ENCODE results near the gene OPRL1.

The OPRL1 gene

GRCh38 chr20:64139199-64140060 is 59.5 kb downstream of the OPRL1 start:
- in situ Hi-C loops (cut with HindIII; ENCODE audit: low pct_unique_long_range_greater_than_20kb, low sequenced_read_pairs), result no loop called here
- DNase-seq (ENCODE audit: low read depth in 1 of 2, low spot score in 1 of 2), result no peak
- TF ChIP-seq JUND (IDR thresholded peaks at IDR 0.05; ENCODE audit: low read depth), result no peak

GRCh38 chr20:64140061-64140931 is 60.4 kb downstream of the OPRL1 start:
- TF ChIP-seq JUND (IDR thresholded peaks at IDR 0.05; ENCODE audit: low read depth), result no peak
- DNase-seq (ENCODE audit: low read depth in 1 of 2, low spot score in 1 of 2), result no peak
- in situ Hi-C loops (cut with HindIII; ENCODE audit: low pct_unique_long_range_greater_than_20kb, low sequenced_read_pairs), result no loop called here

- DNase-seq (ENCODE audit: low read depth in 1 of 2, low spot score in 1 of 2), result no peak
- TF ChIP-seq JUND (IDR thresholded peaks at IDR 0.05; ENCODE audit: low read depth), result no peak
- in situ Hi-C loops (cut with HindIII; ENCODE audit: low pct_unique_long_range_greater_than_20kb, low sequenced_read_pairs), result no loop called here
Measured at GRCh38 chr20:64140956-64141355, 61.1 kb downstream of the OPRL1 start.

- no peak for DNase-seq (ENCODE audit: low read depth in 1 of 2, low spot score in 1 of 2)
- in situ Hi-C loops (cut with HindIII; ENCODE audit: low pct_unique_long_range_greater_than_20kb, low sequenced_read_pairs), result no loop called here
- no peak for TF ChIP-seq JUND (IDR thresholded peaks at IDR 0.05; ENCODE audit: low read depth)
Measured at GRCh38 chr20:64142590-64142989, 62.7 kb downstream of the OPRL1 start.

- DNase-seq (ENCODE audit: low read depth in 1 of 2, low spot score in 1 of 2), result no peak
- in situ Hi-C loops (cut with HindIII; ENCODE audit: low pct_unique_long_range_greater_than_20kb, low sequenced_read_pairs), result no loop called here
- TF ChIP-seq JUND (IDR thresholded peaks at IDR 0.05; ENCODE audit: low read depth), result no peak
Measured at GRCh38 chr20:64143018-64143801, 63.3 kb downstream of the OPRL1 start.

GRCh38 chr20:64144144-64144912 is 64.4 kb downstream of the OPRL1 start:
- TF ChIP-seq JUND (IDR thresholded peaks at IDR 0.05; ENCODE audit: low read depth), result no peak
- in situ Hi-C loops (cut with HindIII; ENCODE audit: low pct_unique_long_range_greater_than_20kb, low sequenced_read_pairs), result no loop called here
- DNase-seq (ENCODE audit: low read depth in 1 of 2, low spot score in 1 of 2), result no peak

GRCh38 chr20:64145458-64146300 is 65.8 kb downstream of the OPRL1 start:
- in situ Hi-C loops (cut with HindIII; ENCODE audit: low pct_unique_long_range_greater_than_20kb, low sequenced_read_pairs), result no loop called here
- no peak for TF ChIP-seq JUND (IDR thresholded peaks at IDR 0.05; ENCODE audit: low read depth)
- peak in 1 of 2 experiments; percentile 42 for DNase-seq (ENCODE audit: low read depth in 1 of 2, low spot score in 1 of 2)

- in situ Hi-C loops (cut with HindIII; ENCODE audit: low pct_unique_long_range_greater_than_20kb, low sequenced_read_pairs), result no loop called here
- DNase-seq (ENCODE audit: low read depth in 1 of 2, low spot score in 1 of 2), result no peak
- TF ChIP-seq JUND (IDR thresholded peaks at IDR 0.05; ENCODE audit: low read depth), result no peak
Measured at GRCh38 chr20:64146301-64146935, 66.5 kb downstream of the OPRL1 start.

GRCh38 chr20:64146936-64147477 is 67.1 kb downstream of the OPRL1 start:
- no peak for TF ChIP-seq JUND (IDR thresholded peaks at IDR 0.05; ENCODE audit: low read depth)
- no peak for DNase-seq (ENCODE audit: low read depth in 1 of 2, low spot score in 1 of 2)
- in situ Hi-C loops (cut with HindIII; ENCODE audit: low pct_unique_long_range_greater_than_20kb, low sequenced_read_pairs), result no loop called here

- no peak for TF ChIP-seq JUND (IDR thresholded peaks at IDR 0.05; ENCODE audit: low read depth)
- in situ Hi-C loops (cut with HindIII; ENCODE audit: low pct_unique_long_range_greater_than_20kb, low sequenced_read_pairs), result no loop called here
- no peak for DNase-seq (ENCODE audit: low read depth in 1 of 2, low spot score in 1 of 2)
Measured at GRCh38 chr20:64148581-64148980, 68.7 kb downstream of the OPRL1 start.

Data from T47D (cell line).